KMS-11 (cell line): Measurements from ENCODE around the gene EML4.
"Not testable (repeated sequence)": the region's sequence is repeated elsewhere in the genome, so short reads cannot be mapped to it uniquely, and the experiment has no call there.

Experiments
- H2AFZ ChIP-seq: fragments of 200-600 bp; sonication (generic); 2 replicates; pipeline ENCODE4 v1.6.1; 2016; ENCODE audit warnings: antibody characterized with exemption, mixed run types, low read depth
- H3K27ac ChIP-seq: fragments of 200-600 bp; sonication (generic); 2 replicates; pipeline ENCODE4 v1.6.1; 2016; ENCODE audit warnings: mild to moderate bottlenecking, mixed run types
- H3K27me3 ChIP-seq: fragments of 200-600 bp; sonication (generic); 2 replicates; pipeline ENCODE4 v1.6.1; 2017; ENCODE audit warnings: mild to moderate bottlenecking, low read depth, mixed run types, moderate library complexity; ENCODE audit not compliant: insufficient read depth
- H3K36me3 ChIP-seq: fragments of 200-600 bp; sonication (generic); 2 replicates; pipeline ENCODE4 v1.6.1; 2017; ENCODE audit warnings: mild to moderate bottlenecking, mixed run types; ENCODE audit not compliant: insufficient read depth
- H3K4me1 ChIP-seq: fragments of 200-600 bp; sonication (generic); 2 replicates; pipeline ENCODE4 v1.6.1; 2016; ENCODE audit warnings: mild to moderate bottlenecking, low read depth, mixed run types; ENCODE audit not compliant: poor library complexity, severe bottlenecking
- H3K4me2 ChIP-seq: fragments of 200-600 bp; sonication (generic); 2 replicates; pipeline ENCODE4 v1.7.0; 2016; ENCODE audit warnings: mild to moderate bottlenecking, mixed run types
- H3K4me3 ChIP-seq: fragments of 200-600 bp; sonication (generic); IDR thresholded peaks from 2 replicates; pipeline ENCODE4 v1.6.1; 2017; ENCODE audit warnings: low read depth, low read length, mixed read lengths; ENCODE audit not compliant: insufficient read depth
- H3K79me2 ChIP-seq: fragments of 200-600 bp; sonication (generic); 2 replicates; pipeline ENCODE4 v1.6.1; 2016; ENCODE audit warnings: low read depth, mixed run types; ENCODE audit not compliant: insufficient read depth
- H3K9ac ChIP-seq: fragments of 200-600 bp; sonication (generic); 2 replicates; pipeline ENCODE4 v1.6.1; 2016; ENCODE audit warnings: mild to moderate bottlenecking, mixed run types
- H4K20me1 ChIP-seq: fragments of 200-600 bp; sonication (generic); 2 replicates; pipeline ENCODE4 v1.6.1; 2016; ENCODE audit warnings: mild to moderate bottlenecking, mixed run types; ENCODE audit not compliant: insufficient read depth
- TF ChIP-seq, protein P1 (sequence below): fragments of 200-600 bp; sonication (generic); conservative IDR thresholded peaks from 2 replicates; pipeline ENCODE4 v1.6.1; 2017; ENCODE audit warnings: low read depth, mild to moderate bottlenecking, antibody characterized with exemption, low read length, moderate library complexity, mixed read lengths

Gene EML4

DNA sequence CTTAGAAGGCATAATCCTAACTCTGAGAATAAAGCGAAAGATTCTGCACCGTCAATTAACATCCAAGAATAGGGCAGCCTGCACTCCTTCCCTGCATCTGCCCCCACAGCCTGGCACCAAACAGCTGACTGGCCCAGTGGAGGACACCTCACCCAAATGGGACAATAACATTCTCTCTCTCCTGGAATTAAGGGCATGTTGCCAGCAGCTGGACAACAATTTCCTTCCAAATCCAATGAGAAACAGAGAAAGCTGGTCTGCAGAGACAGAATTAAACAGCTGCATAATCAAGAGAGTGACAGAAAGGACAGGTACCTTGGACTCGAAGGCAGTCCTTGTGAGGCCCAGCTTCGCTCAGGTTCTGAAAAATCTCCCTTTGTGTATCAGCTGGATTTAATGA is 176.8 kb downstream of the EML4 start:
- H3K9ac ChIP-seq = no peak overlapping the region
- H3K4me3 ChIP-seq = no peak overlapping the region
- TF ChIP-seq, protein P1, sequence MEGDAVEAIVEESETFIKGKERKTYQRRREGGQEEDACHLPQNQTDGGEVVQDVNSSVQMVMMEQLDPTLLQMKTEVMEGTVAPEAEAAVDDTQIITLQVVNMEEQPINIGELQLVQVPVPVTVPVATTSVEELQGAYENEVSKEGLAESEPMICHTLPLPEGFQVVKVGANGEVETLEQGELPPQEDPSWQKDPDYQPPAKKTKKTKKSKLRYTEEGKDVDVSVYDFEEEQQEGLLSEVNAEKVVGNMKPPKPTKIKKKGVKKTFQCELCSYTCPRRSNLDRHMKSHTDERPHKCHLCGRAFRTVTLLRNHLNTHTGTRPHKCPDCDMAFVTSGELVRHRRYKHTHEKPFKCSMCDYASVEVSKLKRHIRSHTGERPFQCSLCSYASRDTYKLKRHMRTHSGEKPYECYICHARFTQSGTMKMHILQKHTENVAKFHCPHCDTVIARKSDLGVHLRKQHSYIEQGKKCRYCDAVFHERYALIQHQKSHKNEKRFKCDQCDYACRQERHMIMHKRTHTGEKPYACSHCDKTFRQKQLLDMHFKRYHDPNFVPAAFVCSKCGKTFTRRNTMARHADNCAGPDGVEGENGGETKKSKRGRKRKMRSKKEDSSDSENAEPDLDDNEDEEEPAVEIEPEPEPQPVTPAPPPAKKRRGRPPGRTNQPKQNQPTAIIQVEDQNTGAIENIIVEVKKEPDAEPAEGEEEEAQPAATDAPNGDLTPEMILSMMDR = no peak
- H3K27ac ChIP-seq = no peak overlapping the region
- no peak overlapping the region for H2AFZ ChIP-seq
- no peaks in the 10 kb centered on the region for H4K20me1 ChIP-seq
- H3K36me3 ChIP-seq = peaks cover 3% of the 10 kb centered on the region; the same call in 1 of the 2 replicates
- H3K79me2 ChIP-seq = peaks cover 15% of the 10 kb centered on the region
- no peak overlapping the region for H3K4me2 ChIP-seq
- no peaks in the 10 kb centered on the region for H3K27me3 ChIP-seq
- H3K4me1 ChIP-seq = peaks cover 3% of the 10 kb centered on the region

DNA sequence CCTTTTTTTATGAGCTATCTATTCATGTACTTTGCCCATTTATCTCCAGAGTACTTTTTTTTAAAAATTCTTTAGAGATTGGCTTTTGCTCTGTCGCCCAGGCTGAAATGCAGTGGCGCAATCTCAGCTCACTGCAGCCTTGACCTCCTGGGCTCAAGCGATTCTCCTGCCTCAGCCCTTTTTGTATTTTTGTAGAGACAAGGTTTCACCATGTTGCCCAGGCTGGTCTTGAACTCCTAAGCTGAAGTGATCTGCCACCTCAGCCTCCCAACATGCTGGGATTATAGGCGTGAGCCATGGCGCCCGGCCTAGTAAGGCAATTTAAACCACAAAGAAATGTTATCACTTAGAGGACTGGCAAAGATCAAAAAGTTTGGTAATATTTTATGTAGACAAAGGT is 177.7 kb downstream of the EML4 start:
- not testable (repeated sequence) for H3K4me3 ChIP-seq, H3K4me2 ChIP-seq, H3K4me1 ChIP-seq, H4K20me1 ChIP-seq, H3K27me3 ChIP-seq, H2AFZ ChIP-seq, H3K36me3 ChIP-seq, H3K27ac ChIP-seq, H3K9ac ChIP-seq
- peaks cover 15% of the 10 kb centered on the region for H3K79me2 ChIP-seq

- H4K20me1 ChIP-seq, H3K36me3 ChIP-seq, H3K4me1 ChIP-seq, H3K4me2 ChIP-seq, H3K27ac ChIP-seq, H2AFZ ChIP-seq, H3K9ac ChIP-seq, H3K27me3 ChIP-seq, H3K4me3 ChIP-seq: not testable (repeated sequence)
- peaks cover 18% of the 10 kb centered on the region for H3K79me2 ChIP-seq
Measured at GRCh38 chr2:42347518-42347917, 178.4 kb downstream of the EML4 start.

- Histone ChIP-seq H2AFZ (no peak overlapping the region), H3K4me2 (no peak overlapping the region), H3K4me1 (peaks cover 3% of the 10 kb centered on the region), H3K27ac (no peak overlapping the region), H3K36me3 (peaks cover 6% of the 10 kb centered on the region; the same call in 1 of the 2 replicates), H3K79me2 (peaks cover 25% of the 10 kb centered on the region), H4K20me1 (no peaks in the 10 kb centered on the region), H3K9ac (no peak overlapping the region), H3K4me3 (no peak overlapping the region), H3K27me3 (no peaks in the 10 kb centered on the region)
- TF ChIP-seq, protein P1 = no peak
Measured at GRCh38 chr2:42348113-42348805, 179.1 kb downstream of the EML4 start.

- TF ChIP-seq, protein P1 = no peak
- Histone ChIP-seq H3K4me3 (no peak overlapping the region), H3K36me3 (peaks cover 6% of the 10 kb centered on the region; the same call in 1 of the 2 replicates), H3K27me3 (no peaks in the 10 kb centered on the region), H2AFZ (no peak overlapping the region), H3K9ac (no peak overlapping the region), H3K4me1 (peaks cover 3% of the 10 kb centered on the region), H3K79me2 (peaks cover 48% of the 10 kb centered on the region), H4K20me1 (no peaks in the 10 kb centered on the region), H3K4me2 (no peak overlapping the region), H3K27ac (no peak overlapping the region)
Measured at GRCh38 chr2:42350434-42351063, 181.4 kb downstream of the EML4 start.
